WTC11 (cell line): Measurements from ENCODE around the gene ZBP1. TPM values are rescaled to one million over a fixed set of nuclear protein-coding genes. Genes with fewer than 3 reads are reported as not detected.

Experiments used
- ATAC-seq: fragments of 200-7000 bp; cut with Tn5 transposase; 2 replicates; pipeline ENCODE4 v1.10.0; 2021; ENCODE audit warnings: mild to moderate bottlenecking, moderate library complexity
- CTCF ChIA-PET: fragments of 300-600 bp; sonication (Branson Sonifier 250); formaldehyde crosslinking; loops from one replicate; lab custom pipeline; 2021; ENCODE audit warnings: antibody characterized with exemption; lab: Charles Lee
- POLR2A ChIA-PET: fragments of 350-600 bp; sonication (Branson Sonifier 250); formaldehyde crosslinking; loops from one replicate; lab custom pipeline; 2021; ENCODE audit warnings: antibody characterized with exemption; lab: Charles Lee
- DNase-seq: peaks from one replicate; pipeline ENCODE4 v3.0.0; 2021; ENCODE audit warnings: low spot score
- H3K27ac Mint-ChIP-seq: 2 replicates; pipeline ENCODE4 v1.8.0; 2021; ENCODE audit warnings: mixed read lengths
- H3K27me3 Mint-ChIP-seq: 2 replicates; pipeline ENCODE4 v1.8.0; 2021; ENCODE audit warnings: low read depth, mild to moderate bottlenecking, moderate library complexity, mixed read lengths
- H3K36me3 Mint-ChIP-seq: 2 replicates; pipeline ENCODE4 v1.8.0; 2021; ENCODE audit warnings: mixed read lengths
- H3K4me1 Mint-ChIP-seq: 2 replicates; pipeline ENCODE4 v1.8.0; 2022; ENCODE audit warnings: mixed read lengths
- H3K4me3 Mint-ChIP-seq: 2 replicates; pipeline ENCODE4 v1.8.0; 2021; ENCODE audit warnings: mild to moderate bottlenecking, moderate library complexity, mixed read lengths
- H3K9me3 Mint-ChIP-seq: 2 replicates; pipeline ENCODE4 v1.8.0; 2021; ENCODE audit warnings: mixed read lengths
- ATF1 ChIP-seq: sonication (generic); formaldehyde crosslinking; IDR thresholded peaks from 2 replicates; pipeline ENCODE4 v1.8.1; 2023; ENCODE audit warnings: mild to moderate bottlenecking, moderate library complexity, missing genetic modification reagents
- CREB1 ChIP-seq: sonication (generic); formaldehyde crosslinking; IDR thresholded peaks from 2 replicates; pipeline ENCODE4 v1.8.0; 2023; ENCODE audit warnings: mild to moderate bottlenecking, missing genetic modification reagents
- ETV6 ChIP-seq: sonication (generic); formaldehyde crosslinking; IDR thresholded peaks from 2 replicates; pipeline ENCODE4 v1.8.1; 2022; ENCODE audit warnings: mild to moderate bottlenecking, missing genetic modification reagents
- KAT7 ChIP-seq: sonication (generic); formaldehyde crosslinking; IDR thresholded peaks from 2 replicates; pipeline ENCODE4 v1.8.1; 2023; ENCODE audit warnings: missing genetic modification reagents, mild to moderate bottlenecking, borderline replicate concordance
- RELA ChIP-seq: sonication (generic); formaldehyde crosslinking; IDR thresholded peaks from 2 replicates; pipeline ENCODE4 v1.8.1; 2022; ENCODE audit warnings: missing genetic modification reagents, mild to moderate bottlenecking, borderline replicate concordance
- SP1 ChIP-seq: sonication (generic); formaldehyde crosslinking; conservative IDR thresholded peaks from 2 replicates; pipeline ENCODE4 v1.8.1; 2022; ENCODE audit warnings: missing genetic modification reagents
- TCF7 ChIP-seq: sonication (generic); formaldehyde crosslinking; IDR thresholded peaks from 2 replicates; pipeline ENCODE4 v1.8.0; 2022; ENCODE audit warnings: mild to moderate bottlenecking, low read depth, missing genetic modification reagents, moderate library complexity
- ZNF423 ChIP-seq: fragments of 250-450 bp; sonication (Bioruptor Pico); IDR thresholded peaks from 2 replicates; pipeline ENCODE4 v2.1.2; 2022; ENCODE audit warnings: mild to moderate bottlenecking, moderate library complexity
- ZNF671 ChIP-seq: fragments of 250-450 bp; sonication (Bioruptor Pico); IDR thresholded peaks from 2 replicates; pipeline ENCODE4 v1.8.0; 2021; ENCODE audit warnings: mild to moderate bottlenecking
- total RNA-seq: library from RNA; stranded (reverse); gene quantifications from 3 replicates; pipeline ENCODE4 v1.2.3, GENCODE V29; 2021
- TF ChIP-seq, protein P1 (sequence below): sonication (generic); formaldehyde crosslinking; IDR thresholded peaks from 2 replicates; pipeline ENCODE4 v1.8.1; 2022; ENCODE audit warnings: mild to moderate bottlenecking, missing genetic modification reagents, moderate library complexity, borderline replicate concordance
- TF ChIP-seq, protein P2 (sequence below): sonication (generic); formaldehyde crosslinking; IDR thresholded peaks from 2 replicates; pipeline ENCODE4 v1.8.1; 2023; ENCODE audit warnings: mild to moderate bottlenecking, missing genetic modification reagents
- TF ChIP-seq, protein P3 (sequence below): fragments of 250-450 bp; sonication (Bioruptor Pico); IDR thresholded peaks from 2 replicates; pipeline ENCODE4 v1.8.0; 2021; ENCODE audit warnings: mild to moderate bottlenecking
- TF ChIP-seq, protein P4 (sequence below): sonication (generic); formaldehyde crosslinking; IDR thresholded peaks from 2 replicates; pipeline ENCODE4 v1.8.1; 2022; ENCODE audit warnings: mild to moderate bottlenecking, moderate library complexity, missing genetic modification reagents
- TF ChIP-seq, protein P5 (sequence below): sonication (generic); formaldehyde crosslinking; IDR thresholded peaks from 2 replicates; pipeline ENCODE4 v1.8.0; 2023; ENCODE audit warnings: missing genetic modification reagents
- TF ChIP-seq, protein P6 (sequence below): fragments of 250-450 bp; sonication (Bioruptor Pico); IDR thresholded peaks from 2 replicates; pipeline ENCODE4 v2.1.2; 2022; ENCODE audit warnings: mild to moderate bottlenecking, moderate library complexity
- TF ChIP-seq, protein P7 (sequence below): sonication (generic); formaldehyde crosslinking; conservative IDR thresholded peaks from 2 replicates; pipeline ENCODE4 v1.8.1; 2023; ENCODE audit warnings: mild to moderate bottlenecking, low read depth, missing genetic modification reagents, moderate library complexity
- TF ChIP-seq, protein P8 (sequence below): sonication (generic); formaldehyde crosslinking; IDR thresholded peaks from 2 replicates; pipeline ENCODE4 v1.8.0; 2022; ENCODE audit warnings: missing genetic modification reagents

ZBP1 gene
- total RNA-seq, 1 experiment from 2014 or later = not detected

DNA sequence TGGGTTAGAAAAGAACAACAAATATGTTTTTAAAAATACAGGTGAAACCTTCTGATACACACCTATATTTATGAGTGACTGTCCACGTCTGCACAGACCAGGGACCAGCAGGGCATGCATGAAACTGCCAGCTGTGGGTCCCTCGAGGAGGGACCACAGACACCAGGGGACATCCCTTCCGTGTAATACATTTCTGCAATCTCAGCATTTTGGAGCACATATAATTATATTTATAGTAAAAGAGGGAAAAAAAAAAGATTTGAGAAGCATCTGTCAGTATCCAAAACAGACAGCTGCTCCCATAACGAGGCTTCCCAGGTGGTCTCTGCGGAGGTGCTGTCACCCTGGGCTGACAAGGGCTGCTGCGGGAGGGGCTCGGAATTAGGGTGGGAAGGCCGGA is 49.4 kb upstream of the ZBP1 start:
- H3K4me1 Mint-ChIP-seq = peaks cover 62% of the 10 kb centered on the region
- DNase-seq (no peak), ATAC-seq (no peak)
- POLR2A ChIA-PET = no interaction called here
- TF ChIP-seq SP1 (CRISPR knock-in tag) (no peak), ZNF423 (CRISPR knock-in tag) (no peak), ZNF671 (no peak), TCF7 (no peak), KAT7 (CRISPR knock-in tag) (no peak), ATF1 (CRISPR knock-in tag) (no peak), CREB1 (CRISPR knock-in tag) (no peak), RELA (no peak), ETV6 (CRISPR knock-in tag) (no peak)
- TF ChIP-seq, protein P1, sequence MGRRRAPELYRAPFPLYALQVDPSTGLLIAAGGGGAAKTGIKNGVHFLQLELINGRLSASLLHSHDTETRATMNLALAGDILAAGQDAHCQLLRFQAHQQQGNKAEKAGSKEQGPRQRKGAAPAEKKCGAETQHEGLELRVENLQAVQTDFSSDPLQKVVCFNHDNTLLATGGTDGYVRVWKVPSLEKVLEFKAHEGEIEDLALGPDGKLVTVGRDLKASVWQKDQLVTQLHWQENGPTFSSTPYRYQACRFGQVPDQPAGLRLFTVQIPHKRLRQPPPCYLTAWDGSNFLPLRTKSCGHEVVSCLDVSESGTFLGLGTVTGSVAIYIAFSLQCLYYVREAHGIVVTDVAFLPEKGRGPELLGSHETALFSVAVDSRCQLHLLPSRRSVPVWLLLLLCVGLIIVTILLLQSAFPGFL = no peak
- TF ChIP-seq, protein P2, sequence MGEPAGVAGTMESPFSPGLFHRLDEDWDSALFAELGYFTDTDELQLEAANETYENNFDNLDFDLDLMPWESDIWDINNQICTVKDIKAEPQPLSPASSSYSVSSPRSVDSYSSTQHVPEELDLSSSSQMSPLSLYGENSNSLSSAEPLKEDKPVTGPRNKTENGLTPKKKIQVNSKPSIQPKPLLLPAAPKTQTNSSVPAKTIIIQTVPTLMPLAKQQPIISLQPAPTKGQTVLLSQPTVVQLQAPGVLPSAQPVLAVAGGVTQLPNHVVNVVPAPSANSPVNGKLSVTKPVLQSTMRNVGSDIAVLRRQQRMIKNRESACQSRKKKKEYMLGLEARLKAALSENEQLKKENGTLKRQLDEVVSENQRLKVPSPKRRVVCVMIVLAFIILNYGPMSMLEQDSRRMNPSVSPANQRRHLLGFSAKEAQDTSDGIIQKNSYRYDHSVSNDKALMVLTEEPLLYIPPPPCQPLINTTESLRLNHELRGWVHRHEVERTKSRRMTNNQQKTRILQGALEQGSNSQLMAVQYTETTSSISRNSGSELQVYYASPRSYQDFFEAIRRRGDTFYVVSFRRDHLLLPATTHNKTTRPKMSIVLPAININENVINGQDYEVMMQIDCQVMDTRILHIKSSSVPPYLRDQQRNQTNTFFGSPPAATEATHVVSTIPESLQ = no peak
- TF ChIP-seq, protein P3, sequence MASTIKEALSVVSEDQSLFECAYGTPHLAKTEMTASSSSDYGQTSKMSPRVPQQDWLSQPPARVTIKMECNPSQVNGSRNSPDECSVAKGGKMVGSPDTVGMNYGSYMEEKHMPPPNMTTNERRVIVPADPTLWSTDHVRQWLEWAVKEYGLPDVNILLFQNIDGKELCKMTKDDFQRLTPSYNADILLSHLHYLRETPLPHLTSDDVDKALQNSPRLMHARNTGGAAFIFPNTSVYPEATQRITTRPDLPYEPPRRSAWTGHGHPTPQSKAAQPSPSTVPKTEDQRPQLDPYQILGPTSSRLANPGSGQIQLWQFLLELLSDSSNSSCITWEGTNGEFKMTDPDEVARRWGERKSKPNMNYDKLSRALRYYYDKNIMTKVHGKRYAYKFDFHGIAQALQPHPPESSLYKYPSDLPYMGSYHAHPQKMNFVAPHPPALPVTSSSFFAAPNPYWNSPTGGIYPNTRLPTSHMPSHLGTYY (CRISPR knock-in tag) = no peak
- TF ChIP-seq, protein P4, sequence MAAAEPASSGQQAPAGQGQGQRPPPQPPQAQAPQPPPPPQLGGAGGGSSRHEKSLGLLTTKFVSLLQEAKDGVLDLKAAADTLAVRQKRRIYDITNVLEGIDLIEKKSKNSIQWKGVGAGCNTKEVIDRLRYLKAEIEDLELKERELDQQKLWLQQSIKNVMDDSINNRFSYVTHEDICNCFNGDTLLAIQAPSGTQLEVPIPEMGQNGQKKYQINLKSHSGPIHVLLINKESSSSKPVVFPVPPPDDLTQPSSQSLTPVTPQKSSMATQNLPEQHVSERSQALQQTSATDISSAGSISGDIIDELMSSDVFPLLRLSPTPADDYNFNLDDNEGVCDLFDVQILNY = no peak
- TF ChIP-seq, protein P5, sequence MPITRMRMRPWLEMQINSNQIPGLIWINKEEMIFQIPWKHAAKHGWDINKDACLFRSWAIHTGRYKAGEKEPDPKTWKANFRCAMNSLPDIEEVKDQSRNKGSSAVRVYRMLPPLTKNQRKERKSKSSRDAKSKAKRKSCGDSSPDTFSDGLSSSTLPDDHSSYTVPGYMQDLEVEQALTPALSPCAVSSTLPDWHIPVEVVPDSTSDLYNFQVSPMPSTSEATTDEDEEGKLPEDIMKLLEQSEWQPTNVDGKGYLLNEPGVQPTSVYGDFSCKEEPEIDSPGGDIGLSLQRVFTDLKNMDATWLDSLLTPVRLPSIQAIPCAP (CRISPR knock-in tag) = no peak
- TF ChIP-seq, protein P6, sequence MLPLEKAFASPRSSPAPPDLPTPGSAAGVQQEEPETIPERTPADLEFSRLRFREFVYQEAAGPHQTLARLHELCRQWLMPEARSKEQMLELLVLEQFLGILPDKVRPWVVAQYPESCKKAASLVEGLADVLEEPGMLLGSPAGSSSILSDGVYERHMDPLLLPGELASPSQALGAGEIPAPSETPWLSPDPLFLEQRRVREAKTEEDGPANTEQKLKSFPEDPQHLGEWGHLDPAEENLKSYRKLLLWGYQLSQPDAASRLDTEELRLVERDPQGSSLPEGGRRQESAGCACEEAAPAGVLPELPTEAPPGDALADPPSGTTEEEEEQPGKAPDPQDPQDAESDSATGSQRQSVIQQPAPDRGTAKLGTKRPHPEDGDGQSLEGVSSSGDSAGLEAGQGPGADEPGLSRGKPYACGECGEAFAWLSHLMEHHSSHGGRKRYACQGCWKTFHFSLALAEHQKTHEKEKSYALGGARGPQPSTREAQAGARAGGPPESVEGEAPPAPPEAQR (CRISPR knock-in tag) = no peak
- TF ChIP-seq, protein P7, sequence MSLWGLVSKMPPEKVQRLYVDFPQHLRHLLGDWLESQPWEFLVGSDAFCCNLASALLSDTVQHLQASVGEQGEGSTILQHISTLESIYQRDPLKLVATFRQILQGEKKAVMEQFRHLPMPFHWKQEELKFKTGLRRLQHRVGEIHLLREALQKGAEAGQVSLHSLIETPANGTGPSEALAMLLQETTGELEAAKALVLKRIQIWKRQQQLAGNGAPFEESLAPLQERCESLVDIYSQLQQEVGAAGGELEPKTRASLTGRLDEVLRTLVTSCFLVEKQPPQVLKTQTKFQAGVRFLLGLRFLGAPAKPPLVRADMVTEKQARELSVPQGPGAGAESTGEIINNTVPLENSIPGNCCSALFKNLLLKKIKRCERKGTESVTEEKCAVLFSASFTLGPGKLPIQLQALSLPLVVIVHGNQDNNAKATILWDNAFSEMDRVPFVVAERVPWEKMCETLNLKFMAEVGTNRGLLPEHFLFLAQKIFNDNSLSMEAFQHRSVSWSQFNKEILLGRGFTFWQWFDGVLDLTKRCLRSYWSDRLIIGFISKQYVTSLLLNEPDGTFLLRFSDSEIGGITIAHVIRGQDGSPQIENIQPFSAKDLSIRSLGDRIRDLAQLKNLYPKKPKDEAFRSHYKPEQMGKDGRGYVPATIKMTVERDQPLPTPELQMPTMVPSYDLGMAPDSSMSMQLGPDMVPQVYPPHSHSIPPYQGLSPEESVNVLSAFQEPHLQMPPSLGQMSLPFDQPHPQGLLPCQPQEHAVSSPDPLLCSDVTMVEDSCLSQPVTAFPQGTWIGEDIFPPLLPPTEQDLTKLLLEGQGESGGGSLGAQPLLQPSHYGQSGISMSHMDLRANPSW = no peak
- TF ChIP-seq, protein P8, sequence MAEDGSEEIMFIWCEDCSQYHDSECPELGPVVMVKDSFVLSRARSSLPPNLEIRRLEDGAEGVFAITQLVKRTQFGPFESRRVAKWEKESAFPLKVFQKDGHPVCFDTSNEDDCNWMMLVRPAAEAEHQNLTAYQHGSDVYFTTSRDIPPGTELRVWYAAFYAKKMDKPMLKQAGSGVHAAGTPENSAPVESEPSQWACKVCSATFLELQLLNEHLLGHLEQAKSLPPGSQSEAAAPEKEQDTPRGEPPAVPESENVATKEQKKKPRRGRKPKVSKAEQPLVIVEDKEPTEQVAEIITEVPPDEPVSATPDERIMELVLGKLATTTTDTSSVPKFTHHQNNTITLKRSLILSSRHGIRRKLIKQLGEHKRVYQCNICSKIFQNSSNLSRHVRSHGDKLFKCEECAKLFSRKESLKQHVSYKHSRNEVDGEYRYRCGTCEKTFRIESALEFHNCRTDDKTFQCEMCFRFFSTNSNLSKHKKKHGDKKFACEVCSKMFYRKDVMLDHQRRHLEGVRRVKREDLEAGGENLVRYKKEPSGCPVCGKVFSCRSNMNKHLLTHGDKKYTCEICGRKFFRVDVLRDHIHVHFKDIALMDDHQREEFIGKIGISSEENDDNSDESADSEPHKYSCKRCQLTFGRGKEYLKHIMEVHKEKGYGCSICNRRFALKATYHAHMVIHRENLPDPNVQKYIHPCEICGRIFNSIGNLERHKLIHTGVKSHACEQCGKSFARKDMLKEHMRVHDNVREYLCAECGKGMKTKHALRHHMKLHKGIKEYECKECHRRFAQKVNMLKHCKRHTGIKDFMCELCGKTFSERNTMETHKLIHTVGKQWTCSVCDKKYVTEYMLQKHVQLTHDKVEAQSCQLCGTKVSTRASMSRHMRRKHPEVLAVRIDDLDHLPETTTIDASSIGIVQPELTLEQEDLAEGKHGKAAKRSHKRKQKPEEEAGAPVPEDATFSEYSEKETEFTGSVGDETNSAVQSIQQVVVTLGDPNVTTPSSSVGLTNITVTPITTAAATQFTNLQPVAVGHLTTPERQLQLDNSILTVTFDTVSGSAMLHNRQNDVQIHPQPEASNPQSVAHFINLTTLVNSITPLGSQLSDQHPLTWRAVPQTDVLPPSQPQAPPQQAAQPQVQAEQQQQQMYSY (CRISPR knock-in tag) = no peak
- H3K36me3 Mint-ChIP-seq = no peaks in the 10 kb centered on the region; the same call in 1 of the 2 replicates
- no peaks in the 10 kb centered on the region for H3K27me3 Mint-ChIP-seq
- no peak overlapping the region for H3K4me3 Mint-ChIP-seq
- H3K27ac Mint-ChIP-seq = no peak overlapping the region
- H3K9me3 Mint-ChIP-seq = no peaks in the 10 kb centered on the region
- CTCF ChIA-PET = interaction anchor here (1.6 kb wide), 1 partner anchor 14 kb away, joined by 3 read pairs; no protein-coding TSS in a partner anchor
